Endothelial cell of umbilical vein (primary cell): ENCODE results near the gene DMTF1. TPM values are rescaled to one million over a fixed set of nuclear protein-coding genes. Genes with fewer than 3 reads are reported as not detected.

Source experiments
- BruUV-seq: library from RNA; stranded (reverse); fragments of 400-500 nt; replicated peaks from 2 replicates; lab custom pipeline; 2021; lab: Mats Ljungman, UMichigan
- CTCF ChIA-PET: fragments of 300-600, 350-600 bp; sonication (Branson Sonifier 250); formaldehyde crosslinking; loops from one replicate; lab custom pipeline; 2021; ENCODE audit warnings: antibody characterized with exemption, inconsistent platforms; lab: Charles Lee
- POLR2A ChIA-PET: fragments of 300-600, 350-600 bp; sonication (Branson Sonifier 250); formaldehyde crosslinking; loops from one replicate; lab custom pipeline; 2021; ENCODE audit warnings: antibody characterized with exemption, inconsistent platforms; lab: Charles Lee
- DNase-seq: peaks from one replicate; pipeline ENCODE4 v3.0.0-alpha.2; 2011; ENCODE audit warnings: low read depth, low spot score
- FAIRE-seq: peaks from 2 replicates; lab custom pipeline; 2011; peaks lifted over from hg19 to GRCh38; lab: Jason Lieb, UNC
- H2AFZ ChIP-seq: 2 replicates; pipeline ENCODE4 v1.6.0; 2012; ENCODE audit warnings: low read depth, low read length, control low read depth, inconsistent platforms
- H3K27ac ChIP-seq: 2 replicates; pipeline ENCODE4 v1.5.1; 2011; ENCODE audit warnings: low read depth, mild to moderate bottlenecking, control low read depth, low read length, moderate library complexity; ENCODE audit not compliant: insufficient read depth
- H3K27me3 ChIP-seq, 2 experiments: 2 replicates each; pipeline versions ENCODE4 v1.6.0 to v1.6.1; 2011; ENCODE audit warnings: low read length in 2 of 2, mixed read lengths in 1 of 2; ENCODE audit not compliant: control insufficient read depth in 2 of 2, insufficient read depth in 2 of 2
- H3K36me3 ChIP-seq, 2 experiments: 2 replicates in 1 of 2; 3 replicates in 1 of 2; pipeline ENCODE4 v1.5.1; 2011; ENCODE audit warnings: low read length in 2 of 2, mild to moderate bottlenecking in 1 of 2, moderate library complexity in 1 of 2; ENCODE audit not compliant: control insufficient read depth in 2 of 2, insufficient read depth in 2 of 2; ENCODE audit errors: extremely low read depth in 1 of 2
- H3K4me1 ChIP-seq: 3 replicates; pipeline ENCODE4 v1.5.1; 2011; ENCODE audit warnings: mild to moderate bottlenecking, low read length; ENCODE audit not compliant: control insufficient read depth, insufficient read depth; ENCODE audit errors: extremely low read depth
- H3K4me2 ChIP-seq: 2 replicates; pipeline ENCODE4 v1.6.1; 2011; ENCODE audit warnings: low read length, control low read depth, mixed read lengths; ENCODE audit not compliant: insufficient read depth
- H3K4me3 ChIP-seq, 3 experiments: fragments of 200-600 bp in 1 of 3; sonication (generic), shearing (Covaris generic) in 1 of 3; replicated peaks in 1 of 3; 2 replicates each; pipeline ENCODE4 v1.5.1; 2011 to 2016; ENCODE audit warnings: control low read depth in 3 of 3, low read length in 3 of 3, mild to moderate bottlenecking in 2 of 3, inconsistent platforms in 1 of 3, low read depth in 1 of 3, moderate library complexity in 1 of 3; ENCODE audit not compliant: insufficient read depth in 1 of 3
- H3K79me2 ChIP-seq: 2 replicates; pipeline ENCODE4 v1.6.0; 2012; ENCODE audit warnings: low read length, inconsistent platforms; ENCODE audit not compliant: control insufficient read depth, insufficient read depth
- H3K9ac ChIP-seq: replicated peaks from 2 replicates; pipeline ENCODE3; 2011; ENCODE audit warnings: low read length, control low read depth; ENCODE audit not compliant: insufficient read depth; ENCODE audit errors: extremely low read depth
- H3K9me1 ChIP-seq: replicated peaks from 3 replicates; pipeline ENCODE4 v1.6.0; 2011; ENCODE audit warnings: mild to moderate bottlenecking, low read length; ENCODE audit not compliant: control insufficient read depth, insufficient read depth; ENCODE audit errors: extremely low read depth
- H3K9me3 ChIP-seq: replicated peaks from 2 replicates; pipeline ENCODE4 v1.5.1; 2012; ENCODE audit warnings: low read length, inconsistent platforms; ENCODE audit not compliant: control insufficient read depth, insufficient read depth
- H4K20me1 ChIP-seq: replicated peaks from 2 replicates; pipeline ENCODE3; 2011; ENCODE audit warnings: mild to moderate bottlenecking, low read length; ENCODE audit not compliant: control insufficient read depth, insufficient read depth; ENCODE audit errors: extremely low read depth
- EZH2 ChIP-seq: IDR thresholded peaks from 2 replicates; pipeline ENCODE4 v1.6.1; 2012; ENCODE audit warnings: borderline replicate concordance, low read depth, mild to moderate bottlenecking, moderate library complexity, low read length, inconsistent platforms; ENCODE audit not compliant: severe bottlenecking
- FOS ChIP-seq: IDR thresholded peaks from 2 replicates; pipeline ENCODE4 v1.6.1; 2011; ENCODE audit warnings: mild to moderate bottlenecking, low read length, moderate library complexity, borderline replicate concordance; ENCODE audit not compliant: insufficient read depth
- GATA2 ChIP-seq: IDR thresholded peaks from 2 replicates; pipeline ENCODE4 v1.7.0; 2011; ENCODE audit warnings: low read depth, mild to moderate bottlenecking, moderate library complexity, mixed read lengths, low read length; ENCODE audit not compliant: insufficient read length, insufficient read depth
- JUN ChIP-seq: IDR thresholded peaks from 2 replicates; pipeline ENCODE4 v1.6.1; 2011; ENCODE audit warnings: borderline replicate concordance, low read depth; ENCODE audit not compliant: insufficient read length, insufficient read depth
- MAX ChIP-seq: IDR thresholded peaks from 2 replicates; pipeline ENCODE4 v1.6.1; 2011; ENCODE audit not compliant: insufficient read depth, insufficient read length
- MYC ChIP-seq: IDR thresholded peaks from one replicate; pipeline ENCODE4 v1.6.1; 2011; ENCODE audit warnings: mild to moderate bottlenecking, low read depth, low read length
- POLR2A ChIP-seq: IDR thresholded peaks from 2 replicates; pipeline ENCODE4 v1.6.1; 2012; ENCODE audit warnings: low read depth, mild to moderate bottlenecking, control low read depth, low read length
- POLR2AphosphoS5 ChIP-seq: IDR thresholded peaks from 2 replicates; pipeline ENCODE4 v1.6.1; 2012; ENCODE audit warnings: low read depth, mild to moderate bottlenecking, control low read depth, low read length, moderate library complexity; ENCODE audit not compliant: insufficient read depth
- dilution Hi-C: fragments of 300-500 bp; cut with MboI; formaldehyde crosslinking; loops from one replicate; pipeline ENCODE4 v1.15.0; 2019; ENCODE audit warnings: low sequenced_read_pairs; ENCODE audit not compliant: extremely low pct_ligation_motif_present
- intact Hi-C: fragments of 100-400 bp; cut with micrococcal nuclease; formaldehyde crosslinking; loops from one replicate; pipeline ENCODE4 v1.10.0; 2022
- polyA plus RNA-seq, 4 experiments: library from polyadenylated mRNA; depleted of rRNA in 3 of 4; stranded (reverse) in 3 of 4; unstranded in 1 of 4; fragments of >200 nt; gene quantifications; 2 replicates each; pipeline versions ENCODE4 v1.2.1 to v1.2.3, GENCODE V29; 2011 to 2012; ENCODE audit warnings: missing spikeins in 1 of 4
- total RNA-seq: library from RNA; stranded (reverse); gene quantifications from 2 replicates; pipeline ENCODE4 v1.2.3, GENCODE V29; 2021
- TF ChIP-seq, protein P1 (sequence below), 2 donors: IDR thresholded peaks; 1 replicate in 1 of 2; 2 replicates in 1 of 2; pipeline ENCODE4 v1.5.1; 2011; ENCODE audit warnings: low read length in 2 of 2, mild to moderate bottlenecking in 2 of 2, moderate library complexity in 2 of 2, control low read depth in 1 of 2, inconsistent platforms in 1 of 2, low read depth in 1 of 2; ENCODE audit not compliant: insufficient read depth in 1 of 2; ENCODE audit errors: extremely low read depth in 1 of 2

Gene DMTF1
- total and polyA plus RNA-seq, 2 donors (not counting 3 experiments of a cell fraction or from before 2014, with no cell fraction given): 78.5 to 100.0 TPM

GRCh38 chr7:87190783-87191182 lies 38.5 kb downstream of the DMTF1 start:
- Histone ChIP-seq H3K4me2 (no peak overlapping the region), H3K9me1 (no peaks in the 10 kb centered on the region), H2AFZ (no peak overlapping the region), H3K27me3 (no peaks in the 10 kb centered on the region), H3K4me3 (no peak overlapping the region), H3K36me3 (peaks cover 23 to 58% of the 10 kb centered on the region in 2 experiments), H3K27ac (no peak overlapping the region), H3K9me3 (no peaks in the 10 kb centered on the region), H4K20me1 (no peaks in the 10 kb centered on the region), H3K79me2 (no peaks in the 10 kb centered on the region), H3K9ac (no peak overlapping the region), H3K4me1 (no peaks in the 10 kb centered on the region)
- no TSS peak for BruUV-seq
- POLR2A ChIA-PET: no interaction called here
- dilution Hi-C loops: no loop called here
- DNase-seq (no peak), FAIRE-seq (no peak)
- no peak for TF ChIP-seq POLR2AphosphoS5
- no peak for TF ChIP-seq JUN
- no peak for TF ChIP-seq POLR2A
- TF ChIP-seq EZH2: no peak
- TF ChIP-seq, protein P1, sequence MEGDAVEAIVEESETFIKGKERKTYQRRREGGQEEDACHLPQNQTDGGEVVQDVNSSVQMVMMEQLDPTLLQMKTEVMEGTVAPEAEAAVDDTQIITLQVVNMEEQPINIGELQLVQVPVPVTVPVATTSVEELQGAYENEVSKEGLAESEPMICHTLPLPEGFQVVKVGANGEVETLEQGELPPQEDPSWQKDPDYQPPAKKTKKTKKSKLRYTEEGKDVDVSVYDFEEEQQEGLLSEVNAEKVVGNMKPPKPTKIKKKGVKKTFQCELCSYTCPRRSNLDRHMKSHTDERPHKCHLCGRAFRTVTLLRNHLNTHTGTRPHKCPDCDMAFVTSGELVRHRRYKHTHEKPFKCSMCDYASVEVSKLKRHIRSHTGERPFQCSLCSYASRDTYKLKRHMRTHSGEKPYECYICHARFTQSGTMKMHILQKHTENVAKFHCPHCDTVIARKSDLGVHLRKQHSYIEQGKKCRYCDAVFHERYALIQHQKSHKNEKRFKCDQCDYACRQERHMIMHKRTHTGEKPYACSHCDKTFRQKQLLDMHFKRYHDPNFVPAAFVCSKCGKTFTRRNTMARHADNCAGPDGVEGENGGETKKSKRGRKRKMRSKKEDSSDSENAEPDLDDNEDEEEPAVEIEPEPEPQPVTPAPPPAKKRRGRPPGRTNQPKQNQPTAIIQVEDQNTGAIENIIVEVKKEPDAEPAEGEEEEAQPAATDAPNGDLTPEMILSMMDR (IDR thresholded peaks at IDR 0.05; ENCODE audit: extremely low read depth in 1 of 2, insufficient read depth in 1 of 2, low read depth in 1 of 2, low read length in 2 of 2): no peak
- TF ChIP-seq FOS: no peak
- TF ChIP-seq GATA2: no peak
- TF ChIP-seq MYC: no peak
- TF ChIP-seq MAX: no peak
- intact Hi-C loops: loop anchor here (10.0 kb wide), 1 partner anchor 64 kb away; no protein-coding TSS in a partner anchor
- CTCF ChIA-PET: interaction anchor here (1.3 kb wide), 1 partner anchor 22 kb away, joined by 3 read pairs; no protein-coding TSS in a partner anchor
